NT2/D1 (cell line): ENCODE data around the gene SLC27A1.

Experiments
- YY1 ChIP-seq: IDR thresholded peaks from 2 replicates; pipeline ENCODE4 v1.6.1; 2011; ENCODE audit not compliant: insufficient read length, insufficient read depth
- ZNF274 ChIP-seq: IDR thresholded peaks from 2 replicates; pipeline ENCODE4 v1.6.1; 2011; ENCODE audit warnings: mild to moderate bottlenecking, low read depth, low read length

- TF ChIP-seq ZNF274 (no peak), YY1 (no peak)
Measured at GRCh38 chr19:17542793-17543582, 72.7 kb downstream of the SLC27A1 start.
